Breast epithelium (tissue), 4 donors: ENCODE results near the gene DCBLD1. TPM values are rescaled to one million over a fixed set of nuclear protein-coding genes. Genes with fewer than 3 reads are reported as not detected.

Experiments
- DNase-seq, 2 donors: peaks; one replicate each; pipeline ENCODE4 v3.0.0-alpha.2; 2019; ENCODE audit warnings: low spot score in 2 of 2
- H3K27ac ChIP-seq, 2 donors: fragments of 200-600 bp; sonication (generic) in 1 of 2; one replicate each; pipeline ENCODE4 v1.5.1; 2016 to 2019; ENCODE audit warnings: mild to moderate bottlenecking in 1 of 2
- H3K27me3 ChIP-seq, 2 donors: fragments of 200-600 bp; sonication (generic) in 1 of 2; one replicate each; pipeline versions ENCODE4 v1.5.1 to v1.6.0; 2017 to 2019; ENCODE audit warnings: control low read depth in 1 of 2, mild to moderate bottlenecking in 1 of 2
- H3K36me3 ChIP-seq: fragments of 200-600 bp; one replicate; pipeline ENCODE4 v1.5.1; 2019
- H3K4me1 ChIP-seq, 2 donors: fragments of 200-600 bp; sonication (generic); one replicate each; pipeline ENCODE4 v1.5.1; 2016 to 2019; ENCODE audit warnings: control low read depth in 1 of 2
- H3K4me3 ChIP-seq, 3 donors: fragments of 200-600 bp; sonication (generic); 1 replicate in 2 of 3; 2 replicates in 1 of 3; pipeline ENCODE4 v1.5.1; 2016 to 2019; ENCODE audit warnings: mild to moderate bottlenecking in 3 of 3, moderate library complexity in 2 of 3
- H3K9me3 ChIP-seq, 2 donors: fragments of 200-600 bp; sonication (generic) in 1 of 2; one replicate each; pipeline ENCODE4 v1.5.1; 2016 to 2019; ENCODE audit warnings: control low read depth in 1 of 2
- CTCF ChIP-seq, 3 donors: fragments of 450-650 bp; IDR thresholded peaks; one replicate each; pipeline ENCODE4 v1.5.1; 2016 to 2017; ENCODE audit warnings: antibody characterized with exemption in 3 of 3, mild to moderate bottlenecking in 3 of 3, moderate library complexity in 3 of 3
- POLR2A ChIP-seq: fragments of 450-650 bp; IDR thresholded peaks from one replicate; pipeline ENCODE4 v1.6.1; 2016; ENCODE audit warnings: antibody characterized with exemption, mild to moderate bottlenecking, moderate library complexity
- POLR2AphosphoS5 ChIP-seq, 3 donors: sonication (generic); formaldehyde crosslinking; IDR thresholded peaks; one replicate each; pipeline ENCODE4 v1.6.1; 2017; ENCODE audit warnings: antibody characterized with exemption in 3 of 3
- intact Hi-C: fragments of 100-400 bp; cut with DNase I; formaldehyde crosslinking; loops from one replicate; pipeline ENCODE4 v1.15.1; 2023; ENCODE audit warnings: low total_unique reads
- total RNA-seq, 3 donors: library from RNA; depleted of rRNA; stranded (reverse); fragments of >200 nt; gene quantifications; one replicate each; pipeline ENCODE4 v1.1.0, GENCODE V29; 2016

The DCBLD1 gene
- total RNA-seq, 3 donors from 2014 or later, result 10.4 to 16.0 (median 11.8) TPM

GRCh38 chr6:117530467-117531242 lies 48.2 kb downstream of the DCBLD1 start:
- intact Hi-C loops, result no loop called here
- DNase-seq, result no peak
- Histone ChIP-seq H3K4me1 (no peaks in the 10 kb centered on the region), H3K9me3 (no peaks in the 10 kb centered on the region), H3K27ac (no peak overlapping the region), H3K27me3 (no peaks in the 10 kb centered on the region), H3K4me3 (no peak overlapping the region), H3K36me3 (no peaks in the 10 kb centered on the region)
- TF ChIP-seq POLR2AphosphoS5 (IDR thresholded peaks at IDR 0.05), result no peak
- TF ChIP-seq CTCF (IDR thresholded peaks at IDR 0.05), result no peak
- no peak for TF ChIP-seq POLR2A

- Histone ChIP-seq H3K4me3 (no peak overlapping the region), H3K36me3 (no peaks in the 10 kb centered on the region), H3K4me1 (no peaks in the 10 kb centered on the region), H3K9me3 (no peaks in the 10 kb centered on the region), H3K27me3 (no peaks in the 10 kb centered on the region), H3K27ac (peak overlapping the region in 1 of 2 donors; percentile 53)
- no peak for DNase-seq
- TF ChIP-seq CTCF (IDR thresholded peaks at IDR 0.05) (no peak), POLR2AphosphoS5 (IDR thresholded peaks at IDR 0.05) (no peak), POLR2A (no peak)
- intact Hi-C loops, result no loop called here
Observed at GRCh38 chr6:117531346-117531745, 48.9 kb downstream of the DCBLD1 start.

- no peak overlapping the region for H3K4me3 ChIP-seq
- H3K27ac ChIP-seq, result no peak overlapping the region
- DNase-seq, result no peak
- no peak for TF ChIP-seq POLR2A
- TF ChIP-seq CTCF (IDR thresholded peaks at IDR 0.05), result no peak
- TF ChIP-seq POLR2AphosphoS5 (IDR thresholded peaks at IDR 0.05), result no peak
- no peaks in the 10 kb centered on the region for H3K36me3 ChIP-seq
- no peaks in the 10 kb centered on the region for H3K9me3 ChIP-seq
- no peaks in the 10 kb centered on the region for H3K4me1 ChIP-seq
- no peaks in the 10 kb centered on the region for H3K27me3 ChIP-seq
- intact Hi-C loops, result no loop called here
Observed at GRCh38 chr6:117531809-117532725, 49.6 kb downstream of the DCBLD1 start.

- Histone ChIP-seq H3K4me3 (no peak overlapping the region), H3K27me3 (no peaks in the 10 kb centered on the region), H3K27ac (no peak overlapping the region), H3K36me3 (no peaks in the 10 kb centered on the region), H3K4me1 (no peaks in the 10 kb centered on the region), H3K9me3 (no peaks in the 10 kb centered on the region)
- intact Hi-C loops, result loop anchor here (2.0 kb wide), 1 partner anchor 35 kb away; no protein-coding TSS in a partner anchor
- DNase-seq, result no peak
- no peak for TF ChIP-seq CTCF (IDR thresholded peaks at IDR 0.05)
- no peak for TF ChIP-seq POLR2A
- TF ChIP-seq POLR2AphosphoS5 (IDR thresholded peaks at IDR 0.05), result no peak
Observed at GRCh38 chr6:117533775-117534174, 51.3 kb downstream of the DCBLD1 start.

- intact Hi-C loops, result loop anchor here (2.0 kb wide), 1 partner anchor 36 kb away; no protein-coding TSS in a partner anchor
- no peaks in the 10 kb centered on the region for H3K36me3 ChIP-seq
- DNase-seq, result no peak
- no peaks in the 10 kb centered on the region for H3K27me3 ChIP-seq
- H3K4me1 ChIP-seq, result no peaks in the 10 kb centered on the region
- H3K4me3 ChIP-seq, result no peak overlapping the region
- H3K9me3 ChIP-seq, result no peaks in the 10 kb centered on the region
- H3K27ac ChIP-seq, result no peak overlapping the region
- TF ChIP-seq POLR2A, result no peak
- no peak for TF ChIP-seq CTCF (IDR thresholded peaks at IDR 0.05)
- TF ChIP-seq POLR2AphosphoS5 (IDR thresholded peaks at IDR 0.05), result no peak
Observed at GRCh38 chr6:117534974-117535373, 52.5 kb downstream of the DCBLD1 start.
